T-helper 1 cell treated with Interleukin-12 subunit alpha and Interleukin-12 subunit beta and Interleukin-4 antibody, amounts not matched to agents 30 ng/mL and 1 ng/mL, for 36 hours (primary cell): ENCODE measurements around the gene GNAQ. TPM values are rescaled to one million over a fixed set of nuclear protein-coding genes. Genes with fewer than 3 reads are reported as not detected.

Source experiments
- intact Hi-C: fragments of 100-400 bp; cut with micrococcal nuclease; formaldehyde crosslinking; loops from one replicate; pipeline ENCODE4 v1.15.1; 2024
- total RNA-seq: library from RNA; stranded (reverse); gene quantifications from 2 replicates; pipeline ENCODE4 v1.2.3, GENCODE V29; 2022

Gene GNAQ
- total RNA-seq, 1 donor from 2014 or later = 37.6 TPM

DNA sequence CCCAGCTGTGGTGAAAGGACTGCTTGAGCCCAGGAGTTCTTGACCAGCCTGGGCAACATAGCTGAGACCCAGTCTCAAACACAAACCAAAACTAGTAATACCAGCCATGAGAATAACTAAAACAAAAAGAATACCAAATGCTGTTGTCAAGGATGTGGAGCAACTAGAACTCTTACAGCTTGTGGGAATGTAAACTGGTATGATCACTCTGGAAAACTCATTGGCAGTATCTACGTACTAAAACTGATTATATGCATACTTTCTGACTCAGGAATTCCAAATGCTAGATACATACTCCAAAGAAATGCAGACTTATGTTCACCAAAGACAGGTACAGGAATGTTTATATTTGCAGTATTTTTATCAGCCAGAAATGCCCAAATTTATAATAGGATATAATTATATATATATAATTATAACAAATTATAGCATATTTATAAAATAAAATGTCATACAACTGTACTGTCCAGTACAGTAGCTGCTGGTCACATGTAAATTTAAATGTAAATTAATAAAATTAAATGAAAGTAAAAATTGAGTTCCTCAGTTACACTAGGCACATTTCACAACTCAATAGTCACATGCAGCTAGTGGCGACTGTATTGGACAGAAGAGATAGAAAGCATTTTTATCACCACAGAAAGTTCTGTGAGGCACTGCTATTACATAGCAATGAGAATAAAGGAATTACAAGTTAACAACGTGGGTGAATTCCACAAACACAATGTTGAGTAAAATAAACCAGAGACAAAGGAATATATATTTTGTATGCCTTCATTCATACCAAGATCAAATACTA is 118.5 kb downstream of the GNAQ start:
- intact Hi-C loops = loop anchor here (10.0 kb wide), 1 partner anchor 738 kb away; the partner anchor contains the start of gene VPS13A

DNA sequence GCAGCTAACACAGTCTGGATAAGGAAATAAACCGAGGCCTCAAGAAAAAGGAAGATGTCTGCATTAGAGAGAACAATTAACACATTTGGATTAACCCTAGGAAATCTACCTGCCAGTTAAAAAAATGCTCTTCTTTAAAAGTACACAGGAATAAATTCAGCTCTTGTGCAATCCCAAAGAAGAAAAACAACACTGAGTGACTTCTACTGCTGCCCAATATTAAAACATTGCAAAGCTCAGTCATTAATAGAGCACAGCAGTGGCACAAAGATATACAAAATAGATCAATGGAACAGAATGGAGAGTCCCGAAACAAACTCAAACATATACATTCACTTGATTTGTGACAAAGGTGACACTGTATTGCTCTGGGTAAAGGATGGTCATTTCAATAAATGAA is 119.7 kb downstream of the GNAQ start:
- intact Hi-C loops = loop anchor here (10.0 kb wide), 1 partner anchor 737 kb away; the partner anchor contains the start of gene VPS13A

DNA sequence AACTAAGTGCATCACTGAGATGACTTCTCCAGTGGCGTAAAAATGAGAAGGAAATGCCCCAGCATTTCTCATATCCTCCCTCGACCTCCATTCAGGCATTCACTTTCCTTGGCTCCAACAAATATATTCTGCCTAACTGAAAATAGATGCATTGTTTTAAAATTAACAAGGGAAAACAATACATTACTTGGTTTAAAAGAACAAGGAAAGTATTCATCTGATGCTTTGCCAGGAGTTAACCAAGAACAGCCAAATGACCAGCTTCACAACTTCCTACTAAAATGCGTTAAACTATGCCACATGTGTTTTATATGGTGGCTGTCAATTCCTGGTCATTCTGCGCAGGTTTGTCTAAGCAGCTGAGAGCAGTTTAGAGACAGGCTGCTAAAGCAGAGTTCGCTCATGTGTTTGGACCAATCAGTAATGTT is 121.4 kb downstream of the GNAQ start:
- intact Hi-C loops = loop anchor here (10.0 kb wide), 1 partner anchor 735 kb away; the partner anchor contains the start of gene VPS13A

DNA sequence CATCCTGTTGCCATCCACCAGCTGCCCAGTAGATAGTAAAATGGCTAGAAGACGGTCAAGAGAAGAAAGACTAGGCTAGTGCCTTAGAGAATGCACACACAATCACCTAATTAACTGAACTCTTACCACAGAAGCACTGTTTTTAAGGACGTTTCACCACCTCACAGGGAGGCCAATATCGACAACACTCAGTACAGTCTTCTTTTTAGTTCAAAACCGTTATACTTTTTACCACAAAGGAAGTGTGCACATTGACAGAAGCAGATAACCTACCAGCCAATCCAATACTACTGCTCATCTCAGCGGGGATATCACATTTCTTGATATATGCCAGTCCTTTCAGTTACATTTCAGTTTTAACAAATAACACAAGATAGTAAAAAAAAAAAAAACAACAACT is 122.3 kb downstream of the GNAQ start:
- intact Hi-C loops = loop anchor here (1.0 to 5.0 kb wide), 4 partner anchors 121 to 327 kb away; partner anchors contain the start of gene CEP78

DNA sequence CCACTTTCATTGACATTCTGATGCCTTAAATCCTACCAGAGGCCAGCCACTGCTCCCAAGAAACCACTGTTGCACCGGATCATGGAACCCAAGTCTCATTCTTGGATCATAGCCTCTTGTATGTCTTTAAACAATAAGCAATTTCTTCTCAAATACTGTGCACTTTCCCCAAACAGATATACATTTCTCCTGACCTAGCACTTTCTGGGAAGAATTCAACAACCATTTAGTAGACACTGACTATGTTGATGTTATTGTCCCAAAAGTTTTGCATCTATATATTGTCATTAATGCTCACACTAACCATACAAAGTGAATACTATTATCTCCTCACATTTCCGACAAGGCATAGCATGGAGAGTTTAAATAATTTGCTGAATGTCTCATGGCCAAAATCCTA is 123.3 kb downstream of the GNAQ start:
- intact Hi-C loops = loop anchor here (2.0 to 5.0 kb wide), 2 partner anchors 127 to 214 kb away; no protein-coding TSS in a partner anchor

DNA sequence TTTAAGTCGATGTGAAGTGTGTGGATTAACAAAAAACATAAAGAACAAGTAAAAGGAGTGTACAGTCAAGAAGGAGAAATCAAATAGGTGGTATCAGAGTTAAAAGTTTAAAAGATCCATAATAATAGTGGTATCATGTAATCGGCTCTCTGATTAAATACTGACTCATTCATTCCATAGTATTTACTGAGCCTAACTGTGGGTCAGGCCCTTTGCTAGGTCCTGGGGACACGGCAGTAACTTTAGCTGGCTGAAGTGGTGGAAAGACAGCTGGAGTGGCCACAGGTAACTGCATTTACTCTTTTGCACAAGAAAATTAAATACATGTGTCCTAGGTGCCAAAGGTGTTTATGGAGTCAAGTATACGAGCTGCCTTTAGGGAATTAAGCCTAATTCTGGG is 124.0 kb downstream of the GNAQ start:
- intact Hi-C loops = loop anchor here (5.0 kb wide), 1 partner anchor 215 kb away; no protein-coding TSS in a partner anchor

DNA sequence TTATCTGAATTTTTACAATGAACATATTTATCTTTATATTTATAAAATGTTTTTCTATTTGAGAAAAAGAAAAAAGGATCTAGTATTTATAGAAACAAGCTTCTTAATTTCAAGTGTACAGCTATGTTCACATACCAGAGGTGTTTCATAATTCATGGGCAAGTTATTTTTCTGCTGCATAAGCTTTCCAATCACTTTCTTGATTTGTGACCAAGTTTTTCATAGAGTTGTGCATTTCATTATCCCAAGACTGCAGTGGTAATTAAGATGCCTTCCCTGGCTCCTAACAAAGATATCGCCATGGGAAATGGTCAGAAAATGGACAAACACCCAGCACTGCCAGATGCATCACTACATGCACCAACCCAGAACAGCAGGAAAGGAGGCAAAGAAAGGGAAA is 124.6 kb downstream of the GNAQ start:
- intact Hi-C loops = loop anchor here (5.0 kb wide), 1 partner anchor 215 kb away; no protein-coding TSS in a partner anchor

DNA sequence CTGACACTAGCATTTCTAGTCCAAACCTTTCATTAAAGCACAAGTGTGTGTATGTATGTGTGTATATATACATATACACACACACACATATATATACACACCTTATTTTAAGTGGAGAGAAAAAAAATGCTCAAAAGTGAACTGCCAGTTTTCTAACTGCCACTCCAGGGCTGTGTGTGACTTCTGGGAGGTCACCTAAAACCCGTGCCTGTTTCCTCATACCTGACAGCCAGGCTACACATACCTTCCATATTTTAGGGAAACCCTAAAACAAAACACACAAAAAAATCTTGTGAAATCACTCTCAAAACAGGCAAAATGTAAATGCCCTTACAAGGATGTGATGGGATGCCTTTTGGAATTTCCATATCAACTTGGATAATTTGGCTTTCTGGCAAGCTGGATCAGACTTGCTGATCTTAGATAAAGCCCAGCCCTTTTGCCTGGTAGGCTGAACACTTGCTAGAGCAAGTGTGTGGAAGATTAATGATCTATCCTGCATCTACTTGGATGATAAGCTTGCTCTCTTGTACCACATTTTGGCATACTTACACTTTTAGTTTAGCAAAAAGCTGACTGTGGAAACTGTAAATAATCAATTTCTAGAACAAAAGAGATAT is 127.8 kb downstream of the GNAQ start:
- intact Hi-C loops = no loop called here

DNA sequence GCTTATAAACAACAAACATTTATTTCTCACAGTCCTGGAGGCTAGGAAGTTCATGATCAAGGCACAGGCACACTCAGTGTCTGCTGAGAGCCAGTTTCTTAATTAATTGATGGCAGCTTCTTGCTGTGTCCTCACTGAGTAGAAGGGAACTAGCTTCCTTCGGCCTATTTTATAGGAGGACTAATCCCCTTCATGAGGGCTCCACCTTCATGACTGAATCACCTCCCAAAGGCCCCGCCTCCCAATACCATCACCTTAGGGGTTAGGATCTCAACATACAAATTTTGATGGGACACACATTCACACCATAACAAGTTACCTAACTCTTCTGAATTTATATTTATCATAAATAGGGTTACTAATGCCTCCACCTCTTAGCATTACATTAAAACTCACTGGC is 129.8 kb downstream of the GNAQ start:
- intact Hi-C loops = loop anchor here (1.0 kb wide), 1 partner anchor 8 kb away; no protein-coding TSS in a partner anchor

DNA sequence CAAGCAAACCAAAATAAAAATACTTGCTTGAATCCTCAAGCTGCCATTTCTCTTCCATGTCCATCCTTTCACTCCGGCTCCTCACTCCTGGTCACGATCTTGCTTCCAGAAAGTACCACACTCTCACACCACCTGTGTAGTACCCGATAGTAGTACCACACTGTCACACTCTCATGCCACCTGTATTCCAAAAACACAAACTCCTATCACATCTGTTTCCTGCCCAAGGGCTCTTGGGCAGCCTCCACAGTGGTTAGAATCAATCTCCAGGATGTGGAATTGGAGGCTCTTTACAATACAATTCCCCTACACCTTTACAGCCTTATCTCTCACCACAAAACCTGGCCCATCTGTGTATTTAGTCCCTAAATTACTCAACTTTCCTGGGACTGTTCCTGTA is 130.6 kb downstream of the GNAQ start:
- intact Hi-C loops = no loop called here

DNA sequence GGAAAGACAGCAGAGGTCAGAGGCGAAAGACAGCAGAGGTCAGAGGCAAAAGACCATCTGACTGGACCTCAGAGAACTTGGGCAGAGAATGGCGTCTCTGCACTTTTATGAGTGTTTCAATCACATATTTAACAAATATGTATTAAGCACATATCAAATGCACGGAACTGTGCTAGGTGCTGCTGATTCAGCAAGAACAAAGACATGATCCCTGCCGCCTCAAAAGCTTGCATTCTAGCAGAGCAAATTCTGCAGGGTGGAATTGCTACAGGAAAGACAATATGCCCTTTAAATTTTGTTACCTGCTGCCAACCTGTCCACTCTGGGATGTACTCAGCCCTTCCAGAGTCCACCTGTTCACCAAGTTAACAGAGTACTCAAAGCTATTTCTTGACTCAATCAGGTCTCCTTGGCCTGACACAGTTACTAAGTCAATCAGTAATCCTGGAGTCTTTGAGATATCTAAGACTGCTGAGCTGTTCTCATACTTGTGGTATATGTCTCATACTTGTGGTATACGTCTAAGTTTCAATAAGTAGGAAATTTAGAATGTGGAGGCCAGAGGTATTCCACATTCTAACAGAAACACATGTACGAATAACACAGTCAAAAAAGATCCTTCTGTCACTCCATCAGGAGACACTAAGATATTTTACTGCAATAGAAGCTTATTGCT is 131.8 kb downstream of the GNAQ start:
- intact Hi-C loops = no loop called here

DNA sequence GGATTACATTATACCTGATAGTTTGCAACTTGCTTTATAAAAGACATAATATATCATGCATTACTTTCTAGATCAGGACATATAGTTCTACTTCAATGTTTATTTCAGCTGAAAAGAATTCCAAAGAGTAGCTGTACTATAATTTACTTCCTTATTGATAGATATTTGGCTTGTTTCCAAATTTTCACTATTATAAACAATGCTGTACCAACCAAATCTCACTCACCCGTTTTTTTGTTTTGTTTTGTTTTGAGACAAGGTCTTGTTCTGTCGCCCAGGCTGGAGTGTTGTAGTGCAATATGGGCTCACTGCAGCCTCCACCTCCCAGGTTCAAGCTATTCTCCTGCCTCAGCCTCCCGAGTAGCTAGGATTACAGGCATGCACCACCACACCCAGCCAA is 132.7 kb downstream of the GNAQ start:
- intact Hi-C loops = no loop called here

DNA sequence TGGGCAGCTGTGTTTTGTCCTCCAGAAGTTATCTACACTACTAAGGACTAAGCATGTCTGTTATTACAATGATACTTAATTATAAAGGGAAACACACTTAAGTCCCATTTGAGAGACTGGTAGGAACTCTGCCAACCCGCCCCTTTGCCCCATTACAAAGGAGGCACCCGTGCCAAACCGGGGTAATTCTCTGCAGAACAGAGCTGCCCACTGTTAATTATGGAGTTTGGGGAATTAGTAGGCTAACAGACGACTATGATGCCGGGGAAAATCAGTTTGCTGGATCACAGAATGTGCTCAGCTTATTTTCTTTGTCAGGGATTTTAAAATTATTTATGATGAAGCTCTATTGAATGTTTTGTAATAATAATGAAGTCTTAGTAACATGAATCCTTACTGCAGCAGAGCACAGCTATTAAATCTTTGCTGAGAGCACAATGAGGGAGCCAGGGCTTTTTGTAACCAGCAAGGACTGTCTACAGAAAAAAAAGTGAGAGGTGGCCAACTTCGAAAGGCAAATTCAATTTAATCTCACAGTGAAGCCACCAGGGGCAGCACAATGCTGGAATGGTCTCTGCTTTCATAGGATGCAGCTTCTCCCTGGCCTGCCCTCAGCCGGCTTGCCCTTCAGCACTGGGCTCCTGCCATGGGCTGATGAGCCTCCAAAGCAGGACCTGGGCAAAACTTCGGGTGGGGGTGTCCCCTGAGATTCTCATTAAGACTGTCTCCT is 134.5 kb downstream of the GNAQ start:
- intact Hi-C loops = no loop called here

DNA sequence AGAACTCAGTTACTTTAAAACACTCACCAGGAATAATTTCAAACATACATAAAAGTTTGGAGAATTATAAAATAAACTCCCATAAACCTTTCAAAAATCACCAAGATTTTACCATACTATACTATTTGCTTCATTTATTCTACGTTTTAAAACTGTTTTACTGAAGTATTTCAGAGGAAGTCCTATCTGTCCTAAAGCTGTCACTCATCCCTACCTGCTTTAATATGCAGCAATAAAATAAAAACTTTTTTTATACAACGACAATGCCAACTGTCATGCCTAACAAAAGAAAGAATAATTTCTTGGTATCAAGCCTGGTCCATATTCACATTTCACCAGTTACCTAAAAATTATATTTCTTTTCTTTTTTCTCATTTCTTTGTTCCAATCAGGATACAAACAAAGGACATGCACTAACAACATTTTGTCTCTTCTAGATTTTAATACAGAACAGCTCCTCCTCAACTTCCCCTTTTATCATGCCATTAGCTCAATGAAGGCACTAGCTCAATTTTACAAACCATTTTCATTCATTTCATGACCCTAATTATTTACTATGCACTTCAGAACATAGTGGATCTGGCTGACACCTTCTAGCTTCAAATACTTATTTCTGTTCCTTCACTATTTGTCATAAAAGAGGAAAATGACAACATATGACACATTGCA is 135.2 kb downstream of the GNAQ start:
- intact Hi-C loops = no loop called here

DNA sequence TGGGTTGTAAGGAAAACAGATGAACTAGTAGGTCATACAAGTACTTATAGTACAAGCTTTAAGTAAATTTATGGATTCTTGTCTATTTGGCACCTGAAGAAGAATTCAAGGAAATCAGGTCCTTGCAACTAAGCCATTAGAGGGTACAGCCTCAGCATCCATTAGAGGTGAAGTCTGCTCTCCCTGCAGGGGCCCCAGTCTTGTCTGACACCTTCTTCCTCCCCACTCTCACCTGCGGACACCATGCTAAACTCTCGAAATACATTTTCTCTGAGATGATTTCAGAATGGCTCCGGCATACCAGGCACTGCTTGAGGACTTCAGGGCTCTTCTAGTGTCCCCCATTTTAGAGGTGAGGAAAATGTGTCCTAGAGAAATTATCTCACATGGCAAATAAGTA is 137.9 kb downstream of the GNAQ start:
- intact Hi-C loops = loop anchor here (1.0 to 5.0 kb wide), 2 partner anchors 9 to 34 kb away; no protein-coding TSS in a partner anchor

DNA sequence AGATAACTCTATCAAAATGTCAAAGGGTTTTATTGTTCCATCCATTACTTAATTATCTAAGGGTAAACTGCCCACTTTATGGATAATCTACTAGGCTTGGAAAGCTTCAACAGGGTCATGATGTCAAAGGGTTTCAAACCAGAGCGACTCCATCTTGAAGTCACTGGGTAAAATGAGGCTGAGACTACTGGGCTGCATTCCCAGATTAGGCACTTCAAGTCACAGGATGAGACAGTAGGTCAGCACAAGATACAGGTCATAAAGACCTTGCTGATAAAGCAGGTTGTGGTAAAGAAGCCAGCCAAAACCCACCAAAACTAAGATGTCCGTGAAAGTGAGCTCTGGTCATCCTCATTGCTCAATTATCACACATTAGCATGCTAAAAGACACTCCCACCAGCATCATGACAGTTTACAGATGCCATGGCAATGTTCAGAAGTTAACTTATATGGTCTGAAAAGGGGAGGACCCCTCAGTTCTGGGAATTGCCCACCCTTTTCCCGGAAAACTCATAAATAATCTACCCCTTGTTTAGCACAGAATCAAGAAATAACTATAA is 138.6 kb downstream of the GNAQ start:
- intact Hi-C loops = loop anchor here (1.0 to 5.0 kb wide), 2 partner anchors 9 to 34 kb away; no protein-coding TSS in a partner anchor

DNA sequence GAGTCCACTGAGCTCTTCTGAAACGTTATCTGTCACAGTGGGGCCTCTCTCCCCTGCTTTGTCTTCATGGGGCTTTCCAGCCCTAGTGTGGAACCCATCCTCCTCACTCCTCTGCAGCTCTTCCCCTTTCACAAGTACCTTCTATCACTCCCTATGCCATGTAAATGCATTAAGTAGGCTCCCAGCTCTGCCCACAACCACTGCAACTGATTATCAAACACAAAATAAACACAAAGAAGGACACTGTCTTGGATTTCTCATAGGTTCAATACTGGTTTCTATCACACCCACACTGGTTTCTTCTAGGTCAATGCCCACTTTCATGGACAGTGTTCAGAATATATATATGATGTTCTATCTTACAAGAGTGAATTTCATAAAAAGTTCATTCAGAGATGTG is 139.4 kb downstream of the GNAQ start:
- intact Hi-C loops = loop anchor here (5.0 kb wide), 1 partner anchor 35 kb away; no protein-coding TSS in a partner anchor

DNA sequence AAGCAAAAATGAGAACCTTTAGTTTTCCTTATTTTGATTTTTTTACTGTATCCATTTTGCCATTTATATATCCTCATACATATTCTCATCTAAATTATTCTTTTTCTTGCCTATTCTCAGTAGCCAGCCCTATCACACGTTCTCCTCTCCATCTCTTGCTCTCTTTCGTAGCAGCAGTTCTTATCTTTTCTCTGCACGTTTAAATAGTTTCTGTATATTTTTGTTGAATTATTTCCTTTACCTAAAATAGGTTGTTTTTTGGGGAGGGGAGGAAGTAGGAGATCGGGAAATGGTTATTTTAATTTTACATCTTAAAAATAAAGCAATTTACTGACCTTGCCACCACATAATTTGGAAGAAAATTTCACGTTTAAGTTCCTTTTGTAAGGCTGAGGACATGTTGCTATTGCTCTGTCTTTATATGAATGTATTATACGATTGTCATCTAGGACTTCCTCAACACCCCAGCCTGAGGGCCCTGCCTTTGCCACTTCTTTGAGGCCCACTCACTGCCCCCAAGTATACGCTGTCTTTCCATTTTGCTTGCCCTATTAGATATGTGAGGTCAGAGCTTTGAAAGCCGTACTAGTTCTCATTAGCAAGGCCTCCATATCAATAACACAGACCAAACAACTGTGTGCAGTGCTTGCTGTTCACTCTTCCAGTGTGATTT is 140.3 kb downstream of the GNAQ start:
- intact Hi-C loops = loop anchor here (5.0 kb wide), 1 partner anchor 36 kb away; no protein-coding TSS in a partner anchor

DNA sequence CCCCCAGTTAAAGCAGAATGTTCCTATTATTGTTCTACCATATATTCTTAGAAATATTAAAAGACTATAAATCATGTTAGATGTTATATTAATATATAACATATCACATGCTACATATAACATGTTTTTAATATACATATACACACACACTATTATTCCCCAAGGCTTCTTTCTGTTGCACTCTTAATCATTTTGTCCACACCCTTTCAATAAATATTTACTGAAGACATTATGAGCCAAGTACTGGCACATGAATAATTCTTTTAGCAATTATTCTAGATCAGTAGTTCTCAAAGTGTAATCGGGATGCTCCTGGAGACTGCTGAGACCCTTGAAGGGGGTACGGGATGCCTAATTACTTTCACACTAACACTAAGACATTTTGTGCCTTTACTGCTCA is 143.9 kb downstream of the GNAQ start:
- intact Hi-C loops = no loop called here
